Small intestine (tissue), 7 donors: ENCODE data around the gene DPP10. TPM values are rescaled to one million over a fixed set of nuclear protein-coding genes. Genes with fewer than 3 reads are reported as not detected.

ENCODE experiments used
- DNase-seq, 2 donors: peaks; one replicate each; pipeline versions ENCODE4 v3.0.0 to v3.0.0-alpha.2; 2013
- FAIRE-seq: peaks from 2 replicates; lab custom pipeline; 2012; peaks lifted over from hg19 to GRCh38; lab: Jason Lieb, UNC
- H3K27ac ChIP-seq, 3 donors: one replicate each; pipeline ENCODE4 v1.5.1; 2013; ENCODE audit warnings: low read length in 2 of 3, mild to moderate bottlenecking in 2 of 3, control low read depth in 1 of 3, inconsistent platforms in 1 of 3, low read depth in 1 of 3, moderate library complexity in 1 of 3
- H3K27me3 ChIP-seq, 3 donors: one replicate each; pipeline ENCODE4 v1.6.1; 2013; ENCODE audit warnings: low read length in 3 of 3, inconsistent platforms in 1 of 3; ENCODE audit not compliant: control insufficient read depth in 3 of 3, insufficient read depth in 3 of 3
- H3K36me3 ChIP-seq, 3 donors: one replicate each; pipeline ENCODE4 v1.6.1; 2013; ENCODE audit warnings: low read length in 3 of 3, inconsistent platforms in 1 of 3, low read depth in 1 of 3, mild to moderate bottlenecking in 1 of 3, moderate library complexity in 1 of 3; ENCODE audit not compliant: control insufficient read depth in 3 of 3, insufficient read depth in 2 of 3
- H3K4me1 ChIP-seq, 3 donors: one replicate each; pipeline ENCODE4 v1.6.1; 2013; ENCODE audit warnings: low read length in 2 of 3, inconsistent platforms in 1 of 3, low read depth in 1 of 3, mild to moderate bottlenecking in 1 of 3, moderate library complexity in 1 of 3; ENCODE audit not compliant: control insufficient read depth in 3 of 3, insufficient read depth in 2 of 3
- H3K4me3 ChIP-seq, 3 donors: one replicate each; pipeline ENCODE4 v1.5.1; 2013; ENCODE audit warnings: low read length in 3 of 3, control low read depth in 1 of 3, inconsistent platforms in 1 of 3, low read depth in 1 of 3, mild to moderate bottlenecking in 1 of 3, moderate library complexity in 1 of 3
- H3K9me3 ChIP-seq, 2 donors: one replicate each; pipeline ENCODE4 v1.6.1; 2013; ENCODE audit warnings: low read depth in 1 of 2, low read length in 1 of 2; ENCODE audit not compliant: control insufficient read depth in 2 of 2, insufficient read depth in 1 of 2
- WGBS, 3 donors: extraction: QIAGEN DNeasy Blood & Tissue Kit; methylation state at CpG; one replicate each; pipeline ENCODE4 v1.1.7; 2013; 5-methylcytosine and 5-hydroxymethylcytosine counted together
- polyA plus RNA-seq, 4 donors: library from polyadenylated mRNA; stranded (reverse) in 3 of 4; unstranded in 1 of 4; fragments of 200-250 nt in 3 of 4; fragments of 120-200 nt in 1 of 4; gene quantifications; one replicate each; pipeline versions ENCODE4 v1.2.1 to v1.2.3, GENCODE V29; 2013
- donor health status: healthy with polysubstance abuse.
- donor health status: control.
- donor health status: control.
- donor health status: Bipolar disorder and iron deficiency.
- donor health status: healthy.

DPP10 gene
- polyA plus RNA-seq, 4 donors: 0.54 to 23.8 (median 1.7) TPM

DNA sequence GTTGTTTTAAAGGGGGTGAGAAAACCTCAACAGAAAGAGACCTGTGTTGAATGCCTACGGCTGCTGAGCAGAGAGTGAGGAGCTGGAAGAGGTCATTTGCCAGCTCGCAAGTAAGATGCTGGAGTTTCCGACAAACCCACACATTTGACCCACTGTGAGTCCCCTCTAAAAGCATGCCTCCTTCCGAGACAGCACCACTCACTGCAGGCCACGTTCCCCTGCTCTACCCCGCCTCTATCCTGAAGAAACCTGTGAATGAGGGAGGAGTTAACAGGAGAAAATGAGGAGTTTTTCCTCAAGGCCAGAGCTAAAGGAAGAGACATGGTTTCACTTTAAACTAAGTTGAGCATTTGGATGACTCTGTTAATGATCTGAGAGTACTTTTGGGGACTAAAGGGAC, 188.7 kb downstream of the DPP10 start:
- no peaks in the 10 kb centered on the region for H3K4me1 ChIP-seq
- no peaks in the 10 kb centered on the region for H3K36me3 ChIP-seq
- no peak overlapping the region for H3K4me3 ChIP-seq
- 69 to 81% (median 76%) methylated on average over 6 of the region's 6 CpGs for WGBS, 3 donors
- DNase-seq (no peak), FAIRE-seq (no peak)
- H3K27me3 ChIP-seq: no peaks in the 10 kb centered on the region
- no peaks in the 10 kb centered on the region for H3K9me3 ChIP-seq
- H3K27ac ChIP-seq: no peak overlapping the region

DNA sequence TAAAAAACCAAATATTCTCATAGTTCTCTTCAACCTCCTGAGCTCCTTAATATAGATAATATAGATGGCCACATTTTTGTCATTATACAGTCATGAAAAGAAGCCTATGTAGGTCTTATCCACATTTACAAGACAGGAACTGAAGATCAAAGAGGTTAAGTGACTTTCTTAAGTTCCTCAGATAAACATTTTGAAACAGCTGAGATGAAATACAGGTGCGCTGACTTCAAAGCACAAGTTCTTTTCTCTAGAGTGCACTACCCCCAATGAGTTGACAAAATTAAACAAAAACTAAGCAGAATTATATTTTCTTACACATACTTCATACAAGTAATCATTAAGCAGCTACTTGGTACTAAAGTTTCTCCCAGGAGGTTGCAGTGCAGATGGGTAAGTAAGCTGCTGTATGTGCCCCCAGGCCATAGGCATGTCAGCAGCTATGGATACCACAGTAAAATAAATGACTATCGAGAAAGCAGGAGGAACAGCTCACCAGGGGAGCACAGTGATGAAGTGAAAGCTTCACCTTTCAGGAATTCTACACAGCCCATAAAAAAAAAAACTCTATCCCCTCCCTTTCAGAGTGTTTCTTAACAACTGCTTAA, 199.8 kb downstream of the DPP10 start:
- Histone ChIP-seq H3K27ac (no peak overlapping the region), H3K4me1 (no peaks in the 10 kb centered on the region), H3K9me3 (peaks cover 0 to 2% of the 10 kb centered on the region in 2 donors), H3K4me3 (no peak overlapping the region), H3K36me3 (no peaks in the 10 kb centered on the region), H3K27me3 (no peaks in the 10 kb centered on the region)
- FAIRE-seq (no peak), DNase-seq (no peak)
- 37 to 55% (median 39%) methylated on average over 2 of the region's 2 CpGs for WGBS, 3 donors

DNA sequence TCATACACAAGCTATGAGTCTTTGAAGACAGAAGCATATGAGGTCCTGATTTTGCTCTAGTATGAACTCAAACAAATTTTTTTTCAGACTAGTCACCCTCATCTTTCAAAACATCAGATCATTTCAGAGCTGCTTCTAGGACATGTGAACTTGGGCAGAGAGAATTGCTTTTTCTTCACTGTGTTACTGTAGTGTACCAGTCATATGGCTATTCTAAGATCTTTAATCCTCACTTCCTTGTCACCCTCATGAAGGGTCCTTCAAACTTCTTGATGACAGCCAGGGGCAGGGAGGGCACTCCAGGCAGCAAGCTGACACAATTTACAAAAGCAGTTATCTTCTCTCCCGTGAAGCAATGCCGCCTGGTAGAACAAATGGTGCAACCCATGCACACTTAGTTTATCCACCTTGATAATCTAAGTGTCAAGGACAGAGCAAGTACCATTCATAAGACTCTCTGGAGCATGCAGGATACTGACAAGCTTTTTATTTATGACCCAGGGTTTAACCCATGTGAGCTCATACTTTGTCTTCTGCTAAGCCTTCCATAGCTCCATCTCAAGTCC, 200.6 kb downstream of the DPP10 start:
- no peak overlapping the region for H3K4me3 ChIP-seq
- no peaks in the 10 kb centered on the region for H3K4me1 ChIP-seq
- FAIRE-seq (no peak), DNase-seq (no peak)
- whole genome bisulfite sequencing, 3 donors: 28 to 63% (median 54%) methylated on average over 2 of the region's 2 CpGs
- no peaks in the 10 kb centered on the region for H3K27me3 ChIP-seq
- H3K9me3 ChIP-seq: no peaks in the 10 kb centered on the region
- H3K36me3 ChIP-seq: no peaks in the 10 kb centered on the region
- no peak overlapping the region for H3K27ac ChIP-seq

DNA sequence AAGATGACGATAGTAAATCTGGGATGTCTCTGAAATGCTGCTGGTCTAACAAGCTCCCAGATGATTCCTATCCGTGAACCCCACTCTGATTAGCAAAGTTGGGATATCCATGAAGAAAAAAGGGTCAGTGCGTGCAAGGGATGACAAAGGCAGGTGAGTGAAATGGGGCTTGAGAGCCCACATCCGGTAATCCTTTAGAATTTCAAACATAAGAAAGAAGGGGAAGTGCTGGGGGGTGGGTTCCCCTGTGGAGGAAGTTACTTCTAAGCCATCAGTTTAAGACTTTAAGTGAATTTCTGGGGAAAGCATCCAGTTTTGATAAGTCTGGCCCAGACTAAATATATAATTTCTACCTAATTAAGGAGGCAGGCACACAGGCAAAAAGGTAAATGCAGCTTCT, 209.5 kb downstream of the DPP10 start:
- FAIRE-seq (no peak), DNase-seq (no peak)
- H3K9me3 ChIP-seq: no peaks in the 10 kb centered on the region
- H3K36me3 ChIP-seq: no peaks in the 10 kb centered on the region
- H3K27me3 ChIP-seq: no peaks in the 10 kb centered on the region
- no peak overlapping the region for H3K27ac ChIP-seq
- no peaks in the 10 kb centered on the region for H3K4me1 ChIP-seq
- H3K4me3 ChIP-seq: no peak overlapping the region
- 68 to 73% (median 69%) methylated on average over 4 of the region's 4 CpGs for WGBS, 3 donors

DNA sequence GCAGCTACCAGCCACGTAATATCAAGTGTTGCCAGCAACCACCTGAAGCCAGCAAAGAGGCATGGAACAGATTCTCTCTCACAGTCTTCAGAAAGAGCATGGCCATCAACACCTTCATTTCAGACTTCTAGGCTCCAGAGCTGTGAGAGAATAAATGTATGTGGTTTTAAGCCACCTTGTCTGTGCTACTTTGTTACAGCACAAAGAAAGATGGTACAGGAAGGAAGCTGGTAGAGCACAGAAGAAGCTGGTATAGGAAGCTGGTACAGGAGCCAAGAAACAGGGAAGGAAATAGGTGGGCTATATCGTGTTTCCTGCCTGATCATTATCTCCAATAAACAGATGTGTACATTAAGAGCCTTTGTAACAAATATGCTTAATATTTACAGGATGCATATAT, 217.4 kb downstream of the DPP10 start:
- FAIRE-seq (no peak), DNase-seq (no peak)
- peaks cover 0 to 5% of the 10 kb centered on the region in 2 donors for H3K9me3 ChIP-seq
- no peak overlapping the region for H3K27ac ChIP-seq
- no peaks in the 10 kb centered on the region for H3K36me3 ChIP-seq
- WGBS, 3 donors: 63 to 68% (median 64%) methylated on average over 2 of the region's 2 CpGs
- H3K27me3 ChIP-seq: peaks cover 0 to 10% (median 2%) of the 10 kb centered on the region in 3 donors
- H3K4me1 ChIP-seq: no peaks in the 10 kb centered on the region
- H3K4me3 ChIP-seq: no peak overlapping the region

DNA sequence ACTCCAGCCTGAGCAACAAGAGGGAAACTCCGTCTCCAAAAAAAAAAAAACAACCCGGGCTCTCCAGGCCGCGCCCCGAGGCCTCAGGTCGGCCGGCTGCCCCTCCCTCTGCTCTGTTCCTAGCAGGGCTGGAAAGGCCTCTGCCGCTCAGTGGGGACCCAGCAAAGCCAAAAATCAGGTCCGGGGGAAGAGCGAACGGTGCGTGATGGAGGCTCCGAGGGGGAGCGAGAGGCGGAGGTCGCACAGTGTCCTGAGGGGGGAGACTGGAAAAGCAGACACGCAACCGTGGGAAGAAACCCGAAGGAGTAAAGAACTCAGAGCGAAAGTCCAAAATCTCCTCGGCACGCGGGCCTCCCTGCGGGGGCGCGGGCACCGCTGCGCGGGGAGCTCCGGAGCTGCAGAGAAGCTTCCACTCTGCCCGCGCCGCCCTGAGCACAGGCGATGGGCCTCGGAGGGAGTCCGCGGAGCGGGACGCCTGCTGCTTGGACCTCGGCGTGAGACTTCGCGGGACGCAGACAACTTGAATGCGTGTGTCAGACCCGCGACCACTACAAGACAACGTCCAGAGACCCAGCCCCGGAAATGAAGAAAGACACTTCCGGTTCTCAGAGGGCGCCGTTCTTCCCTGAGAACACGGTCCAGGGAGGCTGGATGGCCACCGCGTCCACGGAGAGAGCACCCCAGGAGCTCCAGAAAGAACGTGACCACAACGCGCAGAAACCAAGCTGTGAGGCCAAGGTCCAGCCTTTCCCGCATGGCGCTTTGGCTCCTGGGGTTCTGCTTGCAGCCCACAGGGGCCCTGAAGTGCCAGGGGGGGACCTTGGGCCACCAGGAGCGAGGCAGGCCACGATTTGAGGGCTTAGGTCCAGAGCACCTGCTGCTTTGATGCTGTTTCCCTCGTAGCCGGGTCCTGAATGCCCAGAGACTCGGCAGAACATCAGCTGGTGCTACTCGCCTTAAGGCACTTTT, 219.8 kb downstream of the DPP10 start:
- DNase-seq: peak; percentile 2 to 53
- H3K4me1 ChIP-seq: no peaks in the 10 kb centered on the region
- WGBS, 3 donors: 19 to 24% (median 23%) methylated on average over 66 to 67 of the region's 67 CpGs
- H3K27ac ChIP-seq: no peak overlapping the region
- H3K4me3 ChIP-seq: peak overlapping the region; percentile 12 to 61 (median 46)
- FAIRE-seq: no peak
- no peaks in the 10 kb centered on the region for H3K36me3 ChIP-seq
- peaks cover 0 to 5% of the 10 kb centered on the region in 2 donors for H3K9me3 ChIP-seq
- peaks cover 0 to 15% (median 2%) of the 10 kb centered on the region in 3 donors for H3K27me3 ChIP-seq

DNA sequence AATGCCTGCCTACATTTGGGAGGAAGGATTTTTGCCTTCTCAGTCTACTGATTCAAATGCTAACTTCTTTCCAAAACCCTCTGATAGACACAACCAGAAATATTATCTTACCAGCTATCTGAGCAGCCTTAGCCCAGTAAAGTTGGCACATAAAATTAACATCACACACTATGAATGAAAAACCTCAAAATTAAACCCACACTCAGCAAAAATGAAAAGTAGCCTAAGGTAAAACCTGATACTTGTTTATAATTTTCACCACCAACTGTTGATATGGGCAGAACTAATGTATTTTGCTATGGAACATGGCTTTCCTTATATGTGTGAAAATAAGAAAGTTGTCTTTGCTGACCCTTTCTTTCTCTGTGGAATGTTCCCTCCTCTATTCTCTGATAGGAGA, 226.0 kb downstream of the DPP10 start:
- no peak overlapping the region for H3K27ac ChIP-seq
- H3K9me3 ChIP-seq: no peaks in the 10 kb centered on the region
- H3K27me3 ChIP-seq: peaks cover 0 to 6% (median 0%) of the 10 kb centered on the region in 3 donors
- no peak for FAIRE-seq
- H3K4me1 ChIP-seq: no peaks in the 10 kb centered on the region
- no peak for DNase-seq
- no peaks in the 10 kb centered on the region for H3K36me3 ChIP-seq
- H3K4me3 ChIP-seq: no peak overlapping the region

DNA sequence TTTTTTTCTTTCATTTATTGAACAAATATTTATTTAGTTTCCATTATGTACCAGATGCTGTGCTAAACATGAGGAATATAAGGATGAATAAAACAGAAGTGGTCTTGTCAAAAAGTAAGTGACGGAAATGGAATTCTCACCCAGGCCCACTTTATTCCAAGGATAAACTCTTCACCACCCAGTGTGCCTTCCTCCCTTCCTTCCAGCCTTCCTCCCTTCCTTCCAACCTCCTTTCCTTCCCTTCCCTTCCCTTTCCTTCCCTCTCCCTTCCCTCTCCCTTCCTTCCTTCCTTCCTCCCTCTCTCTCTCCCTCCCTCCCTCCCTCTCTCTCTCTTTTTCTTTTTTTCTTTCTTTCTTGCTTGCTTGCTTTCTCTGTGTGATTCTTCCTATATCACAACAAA, 240.8 kb downstream of the DPP10 start:
- 94 to 100% (median 95%) methylated on average over 1 of the region's 1 CpG for WGBS, 3 donors
- Histone ChIP-seq H3K4me3 (no peak overlapping the region), H3K27ac (no peak overlapping the region), H3K9me3 (no peaks in the 10 kb centered on the region), H3K36me3 (no peaks in the 10 kb centered on the region), H3K4me1 (no peaks in the 10 kb centered on the region), H3K27me3 (peaks cover 0 to 5% (median 0%) of the 10 kb centered on the region in 3 donors)
- no peak for DNase-seq
- FAIRE-seq: no peak
